ENCODE measurements around the gene EYA3. TPM values are rescaled to one million over a fixed set of nuclear protein-coding genes. Genes with fewer than 3 reads are reported as not detected.

EYA3 gene
- total and polyA plus RNA-seq, 2 donors from 2014 or later, result 10.2 to 32.0 TPM

- Histone ChIP-seq H3K9me3 (ENCODE audit: control insufficient read depth in 2 of 3, insufficient read depth in 1 of 3, low read length in 3 of 3) (no peaks in the 10 kb centered on the region), H3K27ac (ENCODE audit: low read depth in 2 of 2, low read length in 2 of 2) (no peak overlapping the region), H3K4me1 (ENCODE audit: control insufficient read depth in 2 of 3, insufficient read depth in 2 of 3, low read depth in 1 of 3, low read length in 3 of 3) (peaks cover 0 to 12% (median 3%) of the 10 kb centered on the region in 3 donors), H3K27me3 (ENCODE audit: control insufficient read depth, insufficient read depth, low read length) (no peaks in the 10 kb centered on the region), H3K4me3 (ENCODE audit: low read length in 3 of 3) (no peak overlapping the region), H3K36me3 (ENCODE audit: control insufficient read depth in 2 of 3, insufficient read depth in 3 of 3, low read length in 3 of 3) (peaks cover 0 to 4% (median 0%) of the 10 kb centered on the region in 3 donors), H3K9ac (ENCODE audit: low read length in 3 of 3) (no peak overlapping the region)
- FAIRE-seq, result no peak
- DNase-seq, result no peak
- TF ChIP-seq CTCF (IDR thresholded peaks at IDR 0.05; ENCODE audit: borderline replicate concordance, extremely low read depth, insufficient read depth), result no peak
- intact Hi-C loops (cut with DNase I), result no loop called here
Observed at GRCh38 chr1:28067523-28068090, 20.8 kb downstream of the EYA3 start.

DNA sequence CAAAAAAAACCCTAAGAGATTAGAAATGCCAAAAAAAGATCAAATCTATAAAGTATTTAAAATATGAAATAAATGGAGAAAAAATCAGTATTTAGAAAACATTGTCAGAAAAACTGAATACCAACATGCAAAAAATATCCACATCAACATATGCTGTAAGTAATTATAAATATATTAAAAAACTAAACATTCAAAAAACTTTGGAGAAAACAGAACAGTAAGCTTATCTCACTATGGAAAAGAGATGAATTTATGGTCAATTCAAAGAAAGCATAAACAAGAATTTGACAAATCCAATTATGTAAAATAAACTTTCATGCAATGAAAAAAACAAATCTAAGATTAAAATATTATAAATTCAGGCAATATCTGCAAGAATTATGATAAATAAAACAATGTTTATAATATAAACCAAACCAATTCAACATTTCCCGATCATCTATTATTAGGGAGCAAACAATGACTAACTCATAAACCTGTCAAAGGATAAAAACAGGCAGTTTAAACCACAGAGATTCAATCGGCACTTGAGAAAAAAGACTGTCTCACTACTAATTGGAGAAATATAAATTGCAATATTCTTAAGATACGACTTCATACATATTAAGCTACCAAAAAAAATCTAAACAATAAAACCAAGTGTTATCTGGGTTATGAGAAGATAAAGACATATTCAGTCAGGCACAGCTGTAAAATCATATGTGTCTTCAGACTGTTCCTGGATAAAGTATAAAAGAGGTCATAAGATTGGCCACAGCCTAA lies 21.8 kb downstream of the EYA3 start:
- no peak overlapping the region for H3K9ac ChIP-seq (ENCODE audit: low read length in 3 of 3)
- no peak overlapping the region for H3K27ac ChIP-seq (ENCODE audit: low read depth in 2 of 2, low read length in 2 of 2)
- intact Hi-C loops (cut with DNase I), result no loop called here
- TF ChIP-seq CTCF (IDR thresholded peaks at IDR 0.05; ENCODE audit: borderline replicate concordance, extremely low read depth, insufficient read depth), result no peak
- no peaks in the 10 kb centered on the region for H3K27me3 ChIP-seq (ENCODE audit: control insufficient read depth, insufficient read depth, low read length)
- no peaks in the 10 kb centered on the region for H3K9me3 ChIP-seq (ENCODE audit: control insufficient read depth in 2 of 3, insufficient read depth in 1 of 3, low read length in 3 of 3)
- peaks cover 0 to 3% (median 2%) of the 10 kb centered on the region in 3 donors for H3K4me1 ChIP-seq (ENCODE audit: control insufficient read depth in 2 of 3, insufficient read depth in 2 of 3, low read depth in 1 of 3, low read length in 3 of 3)
- FAIRE-seq (peak; percentile 87), DNase-seq (no peak)
- peaks cover 0 to 4% (median 0%) of the 10 kb centered on the region in 3 donors for H3K36me3 ChIP-seq (ENCODE audit: control insufficient read depth in 2 of 3, insufficient read depth in 3 of 3, low read length in 3 of 3)
- H3K4me3 ChIP-seq (ENCODE audit: low read length in 3 of 3), result no peak overlapping the region

- intact Hi-C loops (cut with DNase I), result no loop called here
- H3K4me3 ChIP-seq (ENCODE audit: low read length in 3 of 3), result no peak overlapping the region
- FAIRE-seq, result peak; percentile 45
- no peak for DNase-seq
- no peaks in the 10 kb centered on the region for H3K9me3 ChIP-seq (ENCODE audit: control insufficient read depth in 2 of 3, insufficient read depth in 1 of 3, low read length in 3 of 3)
- H3K4me1 ChIP-seq (ENCODE audit: control insufficient read depth in 2 of 3, insufficient read depth in 2 of 3, low read depth in 1 of 3, low read length in 3 of 3), result no peaks in the 10 kb centered on the region
- no peaks in the 10 kb centered on the region for H3K27me3 ChIP-seq (ENCODE audit: control insufficient read depth, insufficient read depth, low read length)
- H3K27ac ChIP-seq (ENCODE audit: low read depth in 2 of 2, low read length in 2 of 2), result no peak overlapping the region
- peaks cover 0 to 4% (median 0%) of the 10 kb centered on the region in 3 donors for H3K36me3 ChIP-seq (ENCODE audit: control insufficient read depth in 2 of 3, insufficient read depth in 3 of 3, low read length in 3 of 3)
- H3K9ac ChIP-seq (ENCODE audit: low read length in 3 of 3), result no peak overlapping the region
- no peak for TF ChIP-seq CTCF (IDR thresholded peaks at IDR 0.05; ENCODE audit: borderline replicate concordance, extremely low read depth, insufficient read depth)
Observed at GRCh38 chr1:28064064-28064463, 24.3 kb downstream of the EYA3 start.

Data from kidney (tissue), 14 donors.